ENCODE measurements around the gene CITED1. TPM values are rescaled to one million over a fixed set of nuclear protein-coding genes. Genes with fewer than 3 reads are reported as not detected.

Gene CITED1
- total RNA-seq, 1 experiment from 2014 or later: 1.1 TPM

DNA sequence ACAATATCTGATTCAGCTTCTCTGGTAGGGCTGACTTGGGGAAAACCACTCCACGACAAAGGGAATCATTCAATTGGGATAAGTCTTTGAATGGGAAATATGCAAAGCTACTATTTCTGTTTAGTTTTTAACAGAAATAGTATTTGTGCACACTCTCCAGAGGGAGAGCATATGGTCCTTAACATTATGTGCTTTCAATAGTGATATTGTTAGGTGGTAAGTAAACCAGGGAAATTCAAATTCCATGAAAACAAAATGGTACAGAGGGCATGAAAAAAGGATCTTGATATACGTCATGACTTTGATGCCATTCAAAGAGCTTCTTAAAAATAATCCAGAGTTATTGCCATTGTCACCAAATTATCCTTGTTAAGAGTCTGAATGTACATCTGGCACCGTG lies 47.1 kb upstream of the CITED1 start:
- WGBS (ENCODE audit: extremely low coverage, insufficient read length, low lambda C conversion rate): no CpG with 5 or more reads among the region's 3 CpGs
- Mint-ChIP-seq H3K27me3 (ENCODE audit: low read depth) (peaks cover 2% of the 10 kb centered on the region; the same call in 1 of the 2 replicates), H3K27ac (no peak overlapping the region)

More for the DNA sequence above, 47.1 kb upstream of the CITED1 start:
- H3K79me2 ChIP-seq (ENCODE audit: insufficient read depth, low read length): no peaks in the 10 kb centered on the region
- no peak overlapping the region for H3K4me3 Mint-ChIP-seq
- no peaks in the 10 kb centered on the region for H3K27me3 ChIP-seq (ENCODE audit: insufficient read depth, low read length)
- H2BK120ac ChIP-seq (ENCODE audit: low read depth, low read length, poor library complexity, severe bottlenecking): no peak overlapping the region
- H3K23ac ChIP-seq (ENCODE audit: insufficient read length, low read depth, low read length): no peak overlapping the region
- no peak overlapping the region for H4K91ac ChIP-seq (ENCODE audit: insufficient read length, low read depth, low read length)
- H3K9ac ChIP-seq (ENCODE audit: extremely low read depth, insufficient read length, low read length): no peak overlapping the region
- H3K18ac ChIP-seq (ENCODE audit: insufficient read length, low read depth, low read length): no peak overlapping the region
- H4K8ac ChIP-seq (replicated peaks; ENCODE audit: insufficient read length, low read depth, low read length): no peak overlapping the region
- H3T11ph ChIP-seq (ENCODE audit: low read length): no peak overlapping the region
- H3K4me2 ChIP-seq (ENCODE audit: insufficient read depth, insufficient read length, low read length): no peak overlapping the region
- H3K4me1 ChIP-seq (ENCODE audit: insufficient read depth, low read length): no peaks in the 10 kb centered on the region
- no peak overlapping the region for H2BK12ac ChIP-seq (ENCODE audit: insufficient read length, low read depth, low read length)
- H3K79me1 ChIP-seq (ENCODE audit: insufficient read depth, low read depth, low read length, poor library complexity, severe bottlenecking): no peaks in the 10 kb centered on the region
- no peaks in the 10 kb centered on the region for H4K20me1 ChIP-seq (ENCODE audit: control insufficient read depth, insufficient read depth, insufficient read length)
- no peak overlapping the region for H3K27ac ChIP-seq (ENCODE audit: insufficient read length, low read depth, low read length)
- no peak overlapping the region for H2BK20ac ChIP-seq (ENCODE audit: low read depth, low read length, poor library complexity, severe bottlenecking)
- no peak overlapping the region for H3K56ac ChIP-seq (ENCODE audit: insufficient read length, low read depth, low read length)
- H3K36me3 Mint-ChIP-seq (ENCODE audit: insufficient read depth in 1 of 3, low read depth in 3 of 3): peaks cover 2 to 15% (median 7%) of the 10 kb centered on the region in 3 experiments; a peak in 6 of 7 replicates
- no peak overlapping the region for H3K4ac ChIP-seq (ENCODE audit: low read depth, low read length)
- peaks cover 56 to 63% of the 10 kb centered on the region in 2 experiments for H3K9me3 Mint-ChIP-seq
- H3K9me3 ChIP-seq (ENCODE audit: control insufficient read depth, low read depth, low read length): peaks cover 35% of the 10 kb centered on the region
- no peak overlapping the region for H2BK5ac ChIP-seq (ENCODE audit: insufficient read length, low read length)
- no peak overlapping the region for H2AFZ ChIP-seq (ENCODE audit: low read length)
- no peak overlapping the region for H3K14ac ChIP-seq (ENCODE audit: insufficient read depth, low read length)
- DNase-seq: no peak
- TF ChIP-seq, protein P1, sequence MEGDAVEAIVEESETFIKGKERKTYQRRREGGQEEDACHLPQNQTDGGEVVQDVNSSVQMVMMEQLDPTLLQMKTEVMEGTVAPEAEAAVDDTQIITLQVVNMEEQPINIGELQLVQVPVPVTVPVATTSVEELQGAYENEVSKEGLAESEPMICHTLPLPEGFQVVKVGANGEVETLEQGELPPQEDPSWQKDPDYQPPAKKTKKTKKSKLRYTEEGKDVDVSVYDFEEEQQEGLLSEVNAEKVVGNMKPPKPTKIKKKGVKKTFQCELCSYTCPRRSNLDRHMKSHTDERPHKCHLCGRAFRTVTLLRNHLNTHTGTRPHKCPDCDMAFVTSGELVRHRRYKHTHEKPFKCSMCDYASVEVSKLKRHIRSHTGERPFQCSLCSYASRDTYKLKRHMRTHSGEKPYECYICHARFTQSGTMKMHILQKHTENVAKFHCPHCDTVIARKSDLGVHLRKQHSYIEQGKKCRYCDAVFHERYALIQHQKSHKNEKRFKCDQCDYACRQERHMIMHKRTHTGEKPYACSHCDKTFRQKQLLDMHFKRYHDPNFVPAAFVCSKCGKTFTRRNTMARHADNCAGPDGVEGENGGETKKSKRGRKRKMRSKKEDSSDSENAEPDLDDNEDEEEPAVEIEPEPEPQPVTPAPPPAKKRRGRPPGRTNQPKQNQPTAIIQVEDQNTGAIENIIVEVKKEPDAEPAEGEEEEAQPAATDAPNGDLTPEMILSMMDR (conservative IDR thresholded peaks at IDR 0.05): no peak
- H3K23me2 ChIP-seq (ENCODE audit: insufficient read length, low read depth, low read length, poor library complexity, severe bottlenecking): no peaks in the 10 kb centered on the region
- H2BK15ac ChIP-seq (ENCODE audit: low read depth, low read length): no peak overlapping the region
- H2AK5ac ChIP-seq (ENCODE audit: insufficient read length, low read length): no peak overlapping the region
- H3K4me1 Mint-ChIP-seq: peaks cover 4 to 5% of the 10 kb centered on the region in 2 experiments; a peak in 3 of 4 replicates
- H4K5ac ChIP-seq (ENCODE audit: insufficient read length, low read depth, low read length): no peak overlapping the region
